Activated T-cell treated with anti-CD3 and anti-CD28 coated beads, Interleukin-2, amount 50 U/mL, for 72 hours (primary cell): ENCODE data around the gene TMEM60. TPM values are rescaled to one million over a fixed set of nuclear protein-coding genes. Genes with fewer than 3 reads are reported as not detected.

Source experiments
- ATAC-seq, 2 donors: fragments of 150-1000 bp; cut with Tn5 transposase; replicated peaks in 1 of 2; 2 replicates each; pipeline ENCODE4 v1.10.0; 2021; ENCODE audit warnings: moderate library complexity in 2 of 2, mild to moderate bottlenecking in 1 of 2
- DNase-seq, 2 donors: peaks; one replicate each; pipeline ENCODE4 v3.0.0; 2021 to 2022; ENCODE audit warnings: mixed read lengths in 1 of 2
- H3K27ac Mint-ChIP-seq: one replicate; pipeline ENCODE4 v1.8.0; 2022; ENCODE audit warnings: mild to moderate bottlenecking, moderate library complexity, mixed read lengths
- H3K27me3 Mint-ChIP-seq: one replicate; pipeline ENCODE4 v1.8.0; 2022; ENCODE audit warnings: low read depth, mixed read lengths
- H3K36me3 Mint-ChIP-seq, 2 donors: one replicate each; pipeline ENCODE4 v1.8.0; 2022; ENCODE audit warnings: mixed read lengths in 2 of 2, mild to moderate bottlenecking in 1 of 2; ENCODE audit not compliant: insufficient read depth in 2 of 2
- H3K4me1 Mint-ChIP-seq: one replicate; pipeline ENCODE4 v1.8.0; 2022; ENCODE audit warnings: low read depth, mixed read lengths
- H3K4me3 Mint-ChIP-seq, 2 donors: one replicate each; pipeline ENCODE4 v1.8.0; 2022; ENCODE audit warnings: mild to moderate bottlenecking in 2 of 2, mixed read lengths in 2 of 2, moderate library complexity in 2 of 2
- H3K9me3 Mint-ChIP-seq, 2 donors: one replicate each; pipeline ENCODE4 v1.8.0; 2022; ENCODE audit warnings: mixed read lengths in 2 of 2
- total RNA-seq, 2 donors: library from RNA; stranded (reverse); gene quantifications; one replicate each; pipeline ENCODE4 v1.2.3, GENCODE V29; 2022

TMEM60 gene
- total RNA-seq, 2 donors from 2014 or later: 10.9 to 11.0 TPM

GRCh38 chr7:77827999-77828398 lies 29.8 kb upstream of the TMEM60 start:
- Mint-ChIP-seq H3K27me3 (no peaks in the 10 kb centered on the region), H3K9me3 (peaks cover 5 to 8% of the 10 kb centered on the region in 2 donors), H3K36me3 (peaks cover 7 to 13% of the 10 kb centered on the region in 2 donors), H3K27ac (no peak overlapping the region), H3K4me3 (no peak overlapping the region), H3K4me1 (peaks cover 32% of the 10 kb centered on the region)
- ATAC-seq (no peak), DNase-seq (no peak)

DNA sequence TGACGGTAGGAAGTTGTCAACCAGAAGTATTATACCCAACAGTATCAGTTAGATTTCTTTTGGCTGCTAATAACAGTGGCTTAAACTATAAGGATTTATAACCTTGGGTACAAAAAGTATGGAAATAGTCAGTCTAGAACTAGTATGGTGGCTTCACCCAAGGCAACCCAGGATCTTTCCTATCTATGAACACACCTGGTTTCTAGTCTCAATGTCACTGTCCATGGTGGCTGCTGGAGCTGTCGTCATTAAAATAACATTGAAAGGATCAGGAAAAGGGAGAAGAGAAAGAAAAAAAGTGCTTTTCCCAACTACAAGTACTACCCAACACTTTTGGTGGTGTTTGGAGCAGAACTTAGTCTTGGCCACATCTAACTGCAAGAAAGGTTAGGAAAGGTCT lies 28.1 kb upstream of the TMEM60 start:
- H3K4me1 Mint-ChIP-seq: peaks cover 35% of the 10 kb centered on the region
- H3K9me3 Mint-ChIP-seq: peaks cover 10 to 14% of the 10 kb centered on the region in 2 donors
- H3K4me3 Mint-ChIP-seq: no peak overlapping the region
- ATAC-seq: no peak
- H3K27me3 Mint-ChIP-seq: no peaks in the 10 kb centered on the region
- H3K36me3 Mint-ChIP-seq: peaks cover 14 to 21% of the 10 kb centered on the region in 2 donors
- no peak for DNase-seq
- H3K27ac Mint-ChIP-seq: no peak overlapping the region

- no peak for ATAC-seq
- no peak overlapping the region for H3K4me3 Mint-ChIP-seq
- H3K36me3 Mint-ChIP-seq: peaks cover 24 to 33% of the 10 kb centered on the region in 2 donors
- H3K27me3 Mint-ChIP-seq: no peaks in the 10 kb centered on the region
- DNase-seq: no peak
- H3K27ac Mint-ChIP-seq: no peak overlapping the region
- peaks cover 25% of the 10 kb centered on the region for H3K4me1 Mint-ChIP-seq
- peaks cover 16 to 22% of the 10 kb centered on the region in 2 donors for H3K9me3 Mint-ChIP-seq
These were observed 26.9 kb upstream of the TMEM60 start for GRCh38 chr7:77825131-77825530.

- Mint-ChIP-seq H3K36me3 (peaks cover 26 to 36% of the 10 kb centered on the region in 2 donors), H3K27me3 (no peaks in the 10 kb centered on the region), H3K4me1 (peaks cover 25% of the 10 kb centered on the region), H3K27ac (no peak overlapping the region), H3K4me3 (no peak overlapping the region), H3K9me3 (peaks cover 18 to 24% of the 10 kb centered on the region in 2 donors)
- DNase-seq: no peak
- no peak for ATAC-seq
These were observed 26.4 kb upstream of the TMEM60 start for GRCh38 chr7:77824636-77825035.

GRCh38 chr7:77823787-77824186 lies 25.6 kb upstream of the TMEM60 start:
- peaks cover 18 to 29% of the 10 kb centered on the region in 2 donors for H3K9me3 Mint-ChIP-seq
- DNase-seq: no peak

DNA sequence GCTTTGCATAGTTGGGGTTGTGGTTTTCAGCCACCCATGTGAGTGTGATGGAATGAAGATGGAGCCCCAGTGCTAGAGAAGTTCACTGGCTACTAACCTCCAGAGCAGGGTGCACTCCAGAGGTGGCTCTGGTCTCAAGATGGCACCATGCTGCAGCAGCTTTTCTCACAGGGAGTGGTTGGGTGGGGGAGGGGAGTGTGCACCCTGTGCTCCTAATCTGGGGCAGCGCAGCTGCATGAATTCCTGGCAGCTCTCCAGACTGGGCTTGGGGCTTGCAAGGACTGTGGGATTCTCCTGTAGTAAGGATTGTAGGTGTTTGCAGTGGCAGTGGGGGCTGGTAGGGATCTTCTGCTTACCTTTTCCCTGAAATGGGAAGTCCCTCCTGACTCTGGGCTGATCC lies 24.0 kb upstream of the TMEM60 start:
- Mint-ChIP-seq H3K36me3 (peaks cover 44 to 57% of the 10 kb centered on the region in 2 donors), H3K27ac (no peak overlapping the region), H3K27me3 (no peaks in the 10 kb centered on the region), H3K9me3 (peaks cover 22 to 36% of the 10 kb centered on the region in 2 donors), H3K4me1 (peaks cover 19% of the 10 kb centered on the region), H3K4me3 (no peak overlapping the region)
- ATAC-seq (no peak), DNase-seq (no peak)

More at GRCh38 chr7:77823787-77824186, 25.6 kb upstream of the TMEM60 start:
- no peak overlapping the region for H3K4me3 Mint-ChIP-seq
- ATAC-seq: no peak
- no peaks in the 10 kb centered on the region for H3K27me3 Mint-ChIP-seq
- H3K36me3 Mint-ChIP-seq: peaks cover 34 to 44% of the 10 kb centered on the region in 2 donors
- peaks cover 25% of the 10 kb centered on the region for H3K4me1 Mint-ChIP-seq
- peak overlapping the region; percentile 34 for H3K27ac Mint-ChIP-seq

DNA sequence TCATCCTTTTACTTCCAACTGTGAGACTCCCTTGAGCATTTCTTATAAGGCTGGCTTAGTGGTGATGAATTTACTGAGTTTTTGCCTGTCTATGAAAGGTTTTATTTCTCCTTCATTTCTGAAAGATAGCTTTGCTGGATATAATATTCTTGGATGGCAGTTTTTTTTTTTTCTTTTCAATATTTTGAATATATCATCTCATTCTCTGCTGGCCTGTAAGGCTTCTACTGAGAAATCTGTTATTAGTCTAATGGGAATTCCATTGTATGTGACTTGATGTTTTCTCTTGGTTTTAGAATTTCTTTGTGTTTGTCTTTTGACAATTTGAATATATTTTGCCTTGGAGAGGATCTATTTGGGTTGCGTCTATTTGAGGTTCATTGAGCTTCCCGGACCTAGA lies 22.7 kb upstream of the TMEM60 start:
- peaks cover 51 to 66% of the 10 kb centered on the region in 2 donors for H3K36me3 Mint-ChIP-seq
- no peak overlapping the region for H3K27ac Mint-ChIP-seq
- ATAC-seq (no peak), DNase-seq (no peak)
- no peaks in the 10 kb centered on the region for H3K27me3 Mint-ChIP-seq
- peaks cover 28 to 39% of the 10 kb centered on the region in 2 donors for H3K9me3 Mint-ChIP-seq
- H3K4me3 Mint-ChIP-seq: no peak overlapping the region
- peaks cover 19% of the 10 kb centered on the region for H3K4me1 Mint-ChIP-seq

DNA sequence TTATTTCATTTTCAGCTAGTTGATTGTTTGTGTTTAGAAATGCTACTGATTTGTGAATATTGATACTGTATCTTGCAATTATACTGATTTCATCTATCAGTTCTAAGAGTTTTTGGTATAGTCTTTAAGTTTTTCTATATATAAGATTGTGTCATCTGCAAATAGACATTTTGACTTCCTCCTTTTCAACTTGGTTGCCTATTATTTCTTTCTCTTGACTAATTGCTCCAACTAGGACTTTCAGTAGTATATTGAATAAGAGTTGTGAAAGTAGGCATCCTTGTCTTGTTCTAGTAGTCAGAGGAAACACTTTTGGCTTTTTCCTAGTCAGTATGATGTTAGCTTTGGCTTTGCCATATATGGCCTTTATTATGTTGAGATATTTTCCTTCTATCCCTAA lies 20.8 kb upstream of the TMEM60 start:
- peaks cover 26 to 35% of the 10 kb centered on the region in 2 donors for H3K9me3 Mint-ChIP-seq
- H3K36me3 Mint-ChIP-seq: peaks cover 46 to 59% of the 10 kb centered on the region in 2 donors
- no peak overlapping the region for H3K27ac Mint-ChIP-seq
- DNase-seq (no peak), ATAC-seq (no peak)
- peaks cover 17% of the 10 kb centered on the region for H3K4me1 Mint-ChIP-seq
- H3K4me3 Mint-ChIP-seq: no peak overlapping the region
- H3K27me3 Mint-ChIP-seq: no peaks in the 10 kb centered on the region

DNA sequence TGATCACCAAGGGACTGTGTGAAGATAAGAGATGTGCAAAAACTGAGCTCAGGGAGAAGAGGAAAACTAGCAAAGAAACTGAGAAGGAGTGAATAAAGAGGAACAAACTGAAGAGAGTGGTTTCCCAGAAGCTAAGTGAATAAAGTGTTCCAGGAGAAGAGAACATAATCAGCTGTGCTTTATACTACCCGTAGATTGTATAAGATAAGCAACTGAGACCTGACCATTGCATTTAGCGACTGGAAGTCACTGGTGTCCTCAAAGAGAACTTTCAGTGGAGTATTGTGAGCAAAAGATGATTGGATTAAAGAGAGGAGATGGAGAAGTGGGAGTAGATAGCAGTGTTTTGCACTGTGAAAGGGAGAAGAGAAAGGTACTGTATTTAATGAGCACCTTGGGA lies 14.9 kb upstream of the TMEM60 start:
- Mint-ChIP-seq H3K9me3 (peaks cover 6 to 11% of the 10 kb centered on the region in 2 donors), H3K36me3 (peaks cover 16 to 23% of the 10 kb centered on the region in 2 donors), H3K4me3 (peak overlapping the region in 1 of 2 donors; percentile 7), H3K27ac (peak overlapping the region; percentile 9), H3K4me1 (peaks cover 27% of the 10 kb centered on the region), H3K27me3 (no peaks in the 10 kb centered on the region)
- ATAC-seq (no peak), DNase-seq (no peak)

DNA sequence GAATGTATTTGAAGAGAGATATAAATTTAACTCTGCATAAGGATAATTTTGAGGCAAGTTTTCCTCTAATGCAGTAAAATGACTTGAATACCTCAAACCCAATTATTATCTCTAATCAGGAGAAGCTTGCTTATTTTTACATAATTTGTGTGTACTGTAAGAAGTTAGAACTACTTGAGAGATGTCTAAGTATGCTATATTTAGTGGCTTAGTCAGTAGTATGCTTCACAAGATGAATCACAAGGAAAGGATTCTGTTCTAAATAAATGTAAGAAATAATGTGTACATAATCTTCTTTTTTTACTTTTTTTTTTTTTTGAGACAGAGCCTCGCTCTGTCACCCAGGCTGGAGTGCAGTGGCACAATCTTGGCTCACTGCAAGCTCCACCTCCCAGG lies 14.1 kb upstream of the TMEM60 start:
- Mint-ChIP-seq H3K27me3 (no peaks in the 10 kb centered on the region), H3K4me3 (peak overlapping the region in 1 of 2 donors; percentile 44), H3K27ac (peak overlapping the region; percentile 47), H3K36me3 (peaks cover 13 to 25% of the 10 kb centered on the region in 2 donors), H3K9me3 (peaks cover 8 to 10% of the 10 kb centered on the region in 2 donors), H3K4me1 (peaks cover 27% of the 10 kb centered on the region)
- ATAC-seq: peak in 1 of 2 donors; percentile 43
- DNase-seq: no peak

DNA sequence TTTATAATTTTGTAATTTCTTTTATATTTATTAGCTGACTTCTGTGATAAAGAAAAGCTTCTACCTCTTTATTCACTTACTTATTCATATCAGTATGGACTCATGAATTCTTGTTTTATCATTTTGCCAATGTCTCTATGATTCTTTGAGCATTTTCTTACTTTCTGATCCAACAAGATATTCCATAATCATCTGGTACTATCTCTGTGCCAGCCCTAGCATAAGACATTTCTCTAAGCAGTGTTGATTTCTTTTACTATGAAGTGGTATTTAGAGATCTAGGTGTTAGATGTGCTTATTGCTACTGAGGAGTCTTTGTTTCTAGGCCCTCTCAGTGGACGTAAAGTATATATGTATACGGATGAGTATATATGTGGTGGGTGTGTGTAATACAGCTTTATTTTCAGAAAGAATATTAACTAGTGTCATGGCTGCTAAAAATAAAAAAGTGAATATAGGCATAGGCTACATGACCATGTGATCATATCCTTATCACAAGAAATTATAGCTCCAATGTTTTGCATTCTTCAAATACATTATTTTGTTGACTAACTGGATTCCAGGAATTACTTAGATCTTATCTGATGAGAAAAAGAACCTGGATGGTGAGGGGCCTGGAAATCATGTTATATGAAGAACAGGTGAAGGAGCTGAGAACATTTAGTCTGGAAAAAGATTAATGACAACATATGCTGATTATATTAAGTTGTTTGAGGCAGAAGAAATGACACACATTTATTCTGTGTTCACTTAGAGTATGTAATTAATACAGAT lies 13.5 kb upstream of the TMEM60 start:
- peaks cover 8 to 10% of the 10 kb centered on the region in 2 donors for H3K9me3 Mint-ChIP-seq
- ATAC-seq: no peak
- H3K4me3 Mint-ChIP-seq: peak overlapping the region in 1 of 2 donors; percentile 44
- DNase-seq: no peak
- no peaks in the 10 kb centered on the region for H3K27me3 Mint-ChIP-seq
- peaks cover 27% of the 10 kb centered on the region for H3K4me1 Mint-ChIP-seq
- H3K36me3 Mint-ChIP-seq: peaks cover 12 to 24% of the 10 kb centered on the region in 2 donors
- peak overlapping the region; percentile 46 for H3K27ac Mint-ChIP-seq

DNA sequence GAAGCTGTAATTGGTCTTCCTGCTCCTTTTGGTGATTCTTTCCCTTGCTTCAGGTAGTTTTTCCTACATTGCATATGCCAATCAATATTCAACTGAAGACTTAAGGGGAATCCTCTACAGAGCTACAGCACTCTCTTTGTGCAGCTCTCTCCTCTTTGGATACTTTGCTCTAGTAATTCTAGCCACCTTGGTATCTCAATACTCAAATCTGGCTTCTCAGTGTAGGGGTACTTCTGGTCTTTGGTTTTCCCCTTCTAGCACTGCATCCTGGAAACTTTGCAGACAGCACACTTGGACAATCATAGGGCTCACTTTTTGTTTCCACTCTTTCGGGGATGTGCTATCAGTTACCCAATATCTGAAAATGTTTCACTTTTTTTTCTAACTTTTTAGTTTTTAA lies 10.3 kb upstream of the TMEM60 start:
- Mint-ChIP-seq H3K27me3 (no peaks in the 10 kb centered on the region), H3K27ac (peak overlapping the region; percentile 20), H3K9me3 (peaks cover 8 to 16% of the 10 kb centered on the region in 2 donors), H3K4me3 (peak overlapping the region in 1 of 2 donors; percentile 2), H3K4me1 (peaks cover 49% of the 10 kb centered on the region), H3K36me3 (peaks cover 11 to 35% of the 10 kb centered on the region in 2 donors)
- DNase-seq (no peak), ATAC-seq (no peak)

GRCh38 chr7:77806425-77806824 lies 8.2 kb upstream of the TMEM60 start:
- Mint-ChIP-seq H3K27ac (no peak overlapping the region), H3K4me3 (no peak overlapping the region), H3K36me3 (peaks cover 11 to 35% of the 10 kb centered on the region in 2 donors), H3K9me3 (peaks cover 8 to 16% of the 10 kb centered on the region in 2 donors), H3K27me3 (no peaks in the 10 kb centered on the region), H3K4me1 (peaks cover 49% of the 10 kb centered on the region)
- ATAC-seq (no peak), DNase-seq (no peak)
